Gastroesophageal sphincter (tissue), 4 donors: ENCODE data around the gene MCF2L2. TPM values are rescaled to one million over a fixed set of nuclear protein-coding genes. Genes with fewer than 3 reads are reported as not detected.

ENCODE experiments used
- ATAC-seq: fragments of 150-250 bp; one replicate; pipeline ENCODE4 v1.9.1; 2016; ENCODE audit warnings: mild to moderate bottlenecking, moderate library complexity
- H3K27ac ChIP-seq, 4 donors: fragments of 200-600 bp; sonication (generic) in 3 of 4; 1 replicate in 3 of 4; 2 replicates in 1 of 4; pipeline ENCODE4 v1.5.1; 2016 to 2019
- H3K27me3 ChIP-seq: fragments of 200-600 bp; sonication (generic); one replicate; pipeline ENCODE4 v1.5.1; 2019
- H3K36me3 ChIP-seq, 2 donors: fragments of 200-600 bp; sonication (generic); one replicate each; pipeline ENCODE4 v1.5.1; 2019; ENCODE audit warnings: control low read depth in 1 of 2
- H3K4me1 ChIP-seq, 3 donors: fragments of 200-600 bp; sonication (generic); 1 replicate in 2 of 3; 2 replicates in 1 of 3; pipeline ENCODE4 v1.5.1; 2016 to 2019; ENCODE audit warnings: control low read depth in 2 of 3
- H3K4me3 ChIP-seq, 2 donors: fragments of 200-600 bp; sonication (generic); one replicate each; pipeline ENCODE4 v1.5.1; 2019; ENCODE audit warnings: mild to moderate bottlenecking in 1 of 2, moderate library complexity in 1 of 2
- H3K9me3 ChIP-seq, 3 donors: fragments of 200-600 bp; sonication (generic); one replicate each; pipeline ENCODE4 v1.5.1; 2017 to 2019; ENCODE audit warnings: control low read depth in 2 of 3
- EP300 ChIP-seq: sonication (generic); formaldehyde crosslinking; IDR thresholded peaks from one replicate; pipeline ENCODE4 v1.6.1; 2017; ENCODE audit warnings: antibody characterized with exemption, mild to moderate bottlenecking
- POLR2A ChIP-seq, 2 donors: fragments of 450-650 bp; IDR thresholded peaks; one replicate each; pipeline ENCODE4 v1.6.1; 2017; ENCODE audit warnings: antibody characterized with exemption in 2 of 2, mild to moderate bottlenecking in 2 of 2, moderate library complexity in 1 of 2
- POLR2AphosphoS5 ChIP-seq: sonication (generic); formaldehyde crosslinking; IDR thresholded peaks from one replicate; pipeline ENCODE4 v1.6.1; 2017; ENCODE audit warnings: antibody characterized with exemption
- WGBS, 2 donors: methylation state at CpG; one replicate each; pipeline ENCODE4 v1.1.5; 2018; ENCODE audit warnings: low coverage in 1 of 2; 5-methylcytosine and 5-hydroxymethylcytosine counted together
- total RNA-seq, 4 donors: library from RNA; depleted of rRNA; stranded (reverse); fragments of >200 nt; gene quantifications; one replicate each; pipeline ENCODE4 v1.1.0, GENCODE V29; 2016
- TF ChIP-seq, protein P1 (sequence below), 4 experiments: fragments of 200-600 bp in 2 of 4; fragments of 450-650 bp in 2 of 4; sonication (generic) in 1 of 4; IDR thresholded peaks; one replicate each; pipeline ENCODE4 v1.5.1; 2017 to 2019; ENCODE audit warnings: antibody characterized with exemption in 4 of 4, mild to moderate bottlenecking in 2 of 4, moderate library complexity in 2 of 4

Gene MCF2L2
- total RNA-seq, 4 donors from 2014 or later: 0.67 to 4.0 (median 2.7) TPM

DNA sequence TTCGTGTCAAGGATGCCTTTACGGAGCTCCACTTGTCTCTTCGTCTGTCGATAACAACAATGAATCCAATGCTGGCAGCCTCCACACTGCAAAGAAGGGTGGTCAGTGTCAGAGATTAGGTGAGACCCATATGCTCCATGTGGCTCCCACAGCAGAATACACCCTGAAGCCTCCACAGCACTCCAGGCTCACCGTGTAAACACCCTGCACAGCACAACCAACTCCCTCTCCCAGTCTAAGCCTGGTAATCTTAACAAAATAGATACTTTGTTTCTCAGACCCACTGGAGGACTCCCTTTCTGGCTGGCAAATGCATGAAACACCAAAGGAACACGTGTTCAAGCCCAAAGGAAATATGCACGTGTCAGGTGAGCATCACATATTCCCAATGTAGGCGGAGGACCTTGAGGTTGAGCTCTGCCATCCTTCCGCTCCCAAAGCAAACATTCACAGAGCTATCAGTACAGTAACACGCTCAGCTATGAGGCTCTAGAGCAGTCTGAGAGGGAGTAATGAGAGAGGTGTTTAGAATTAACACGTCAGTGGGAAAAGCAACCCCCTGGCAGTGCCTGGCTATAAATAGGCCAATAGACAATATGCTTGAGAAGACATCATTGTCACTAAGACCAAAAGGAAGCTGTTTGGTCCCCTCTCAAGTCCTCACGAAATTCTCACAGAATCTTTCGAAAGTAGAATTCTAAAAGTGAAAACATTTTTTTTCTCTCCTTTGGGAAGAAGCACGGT lies 86.7 kb downstream of the MCF2L2 start:
- ATAC-seq: no peak
- Histone ChIP-seq H3K4me1 (no peaks in the 10 kb centered on the region), H3K27me3 (no peaks in the 10 kb centered on the region), H3K36me3 (no peaks in the 10 kb centered on the region), H3K27ac (no peak overlapping the region), H3K9me3 (peaks cover 0 to 9% (median 0%) of the 10 kb centered on the region in 3 donors), H3K4me3 (no peak overlapping the region)
- WGBS, 2 donors: 67 to 74% methylated on average over 6 to 13 of the region's 14 CpGs
- TF ChIP-seq POLR2A (IDR thresholded peaks at IDR 0.05): no peak
- TF ChIP-seq POLR2AphosphoS5: no peak
- TF ChIP-seq, protein P1, sequence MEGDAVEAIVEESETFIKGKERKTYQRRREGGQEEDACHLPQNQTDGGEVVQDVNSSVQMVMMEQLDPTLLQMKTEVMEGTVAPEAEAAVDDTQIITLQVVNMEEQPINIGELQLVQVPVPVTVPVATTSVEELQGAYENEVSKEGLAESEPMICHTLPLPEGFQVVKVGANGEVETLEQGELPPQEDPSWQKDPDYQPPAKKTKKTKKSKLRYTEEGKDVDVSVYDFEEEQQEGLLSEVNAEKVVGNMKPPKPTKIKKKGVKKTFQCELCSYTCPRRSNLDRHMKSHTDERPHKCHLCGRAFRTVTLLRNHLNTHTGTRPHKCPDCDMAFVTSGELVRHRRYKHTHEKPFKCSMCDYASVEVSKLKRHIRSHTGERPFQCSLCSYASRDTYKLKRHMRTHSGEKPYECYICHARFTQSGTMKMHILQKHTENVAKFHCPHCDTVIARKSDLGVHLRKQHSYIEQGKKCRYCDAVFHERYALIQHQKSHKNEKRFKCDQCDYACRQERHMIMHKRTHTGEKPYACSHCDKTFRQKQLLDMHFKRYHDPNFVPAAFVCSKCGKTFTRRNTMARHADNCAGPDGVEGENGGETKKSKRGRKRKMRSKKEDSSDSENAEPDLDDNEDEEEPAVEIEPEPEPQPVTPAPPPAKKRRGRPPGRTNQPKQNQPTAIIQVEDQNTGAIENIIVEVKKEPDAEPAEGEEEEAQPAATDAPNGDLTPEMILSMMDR (IDR thresholded peaks at IDR 0.05): no peak
- TF ChIP-seq EP300: no peak

DNA sequence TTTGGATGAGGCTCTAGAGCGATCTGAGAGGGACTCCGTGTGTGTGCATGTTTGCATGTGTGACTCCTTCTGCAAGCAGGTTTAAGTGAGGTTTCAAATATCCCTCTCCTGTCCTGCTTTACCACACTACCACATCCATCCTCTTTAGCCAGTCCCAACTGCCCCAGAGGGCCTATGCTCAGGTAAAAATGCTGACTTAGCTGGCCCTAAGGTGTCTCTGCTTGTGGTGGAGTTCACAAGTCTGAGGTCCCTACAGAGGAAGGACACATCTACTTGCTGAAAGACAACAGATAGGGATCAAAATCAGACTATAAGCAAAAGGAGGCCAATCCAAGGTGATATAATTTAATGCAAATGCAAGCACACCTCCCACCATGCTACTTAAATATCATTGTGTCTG lies 88.2 kb downstream of the MCF2L2 start:
- H3K4me3 ChIP-seq: no peak overlapping the region
- H3K4me1 ChIP-seq: no peaks in the 10 kb centered on the region
- H3K27ac ChIP-seq: no peak overlapping the region
- no peak for TF ChIP-seq POLR2AphosphoS5
- no peak for TF ChIP-seq POLR2A (IDR thresholded peaks at IDR 0.05)
- TF ChIP-seq, protein P1 (IDR thresholded peaks at IDR 0.05): no peak
- no peak for TF ChIP-seq EP300
- ATAC-seq: no peak
- peaks cover 0 to 3% (median 0%) of the 10 kb centered on the region in 3 donors for H3K9me3 ChIP-seq
- H3K36me3 ChIP-seq: no peaks in the 10 kb centered on the region
- no peaks in the 10 kb centered on the region for H3K27me3 ChIP-seq
- WGBS, 2 donors: 91 to 92% methylated on average over 2 of the region's 2 CpGs

DNA sequence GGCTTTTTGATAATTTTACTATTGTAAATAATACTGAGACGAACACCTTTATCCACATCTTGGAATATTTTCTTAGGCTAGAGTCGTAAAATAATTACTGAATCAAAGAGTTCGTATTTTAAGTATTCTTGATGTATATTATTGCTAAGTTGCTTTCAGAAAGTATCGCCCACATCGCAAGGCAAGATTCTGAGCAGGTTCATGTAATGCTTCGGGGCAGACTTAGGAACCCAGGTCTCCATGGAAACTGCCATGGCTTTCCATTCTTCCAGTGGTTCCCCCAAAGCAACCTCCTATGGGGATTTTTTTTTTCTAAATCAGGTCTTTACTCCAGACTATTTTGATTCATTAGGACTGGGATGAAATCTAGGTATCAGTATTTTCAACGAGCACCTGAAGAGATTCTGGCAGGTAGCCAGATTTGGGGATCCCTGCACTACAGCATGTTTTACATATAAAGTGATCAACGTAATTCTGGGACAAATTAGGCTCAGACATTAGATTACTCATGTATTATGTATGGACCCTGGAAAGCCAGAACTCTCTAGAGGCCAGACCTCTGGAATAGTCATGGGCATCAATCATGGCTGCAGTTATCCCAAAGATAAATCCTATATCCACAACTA lies 88.8 kb downstream of the MCF2L2 start:
- Histone ChIP-seq H3K9me3 (no peaks in the 10 kb centered on the region), H3K27me3 (no peaks in the 10 kb centered on the region), H3K4me3 (no peak overlapping the region), H3K27ac (no peak overlapping the region), H3K36me3 (no peaks in the 10 kb centered on the region), H3K4me1 (no peaks in the 10 kb centered on the region)
- 87% methylated on average over 7 to 8 of the region's 8 CpGs for WGBS, 2 donors
- no peak for ATAC-seq
- TF ChIP-seq POLR2AphosphoS5 (no peak), EP300 (no peak), POLR2A (IDR thresholded peaks at IDR 0.05) (no peak)
- TF ChIP-seq, protein P1 (IDR thresholded peaks at IDR 0.05): no peak

DNA sequence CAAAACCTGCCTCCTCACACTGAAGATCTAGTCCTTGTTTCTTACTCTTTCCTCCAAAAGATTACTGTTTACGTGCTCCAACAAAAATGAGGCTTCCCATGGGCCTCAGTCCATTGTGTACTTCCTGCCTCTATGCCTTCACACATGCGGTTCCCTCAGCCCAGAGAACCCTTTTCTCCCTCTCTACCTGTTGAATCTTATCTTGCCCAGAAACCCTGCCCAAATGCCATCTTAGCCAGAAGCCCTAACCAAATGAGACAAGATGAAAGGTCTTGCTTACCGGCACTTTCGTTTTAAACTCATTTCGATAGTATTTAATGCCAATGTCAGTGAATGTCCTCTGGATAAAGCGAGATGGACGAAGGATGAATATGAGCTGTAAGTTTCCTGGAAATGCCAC lies 89.9 kb downstream of the MCF2L2 start:
- Histone ChIP-seq H3K9me3 (no peaks in the 10 kb centered on the region), H3K36me3 (no peaks in the 10 kb centered on the region), H3K27me3 (no peaks in the 10 kb centered on the region), H3K4me1 (no peaks in the 10 kb centered on the region), H3K27ac (no peak overlapping the region), H3K4me3 (no peak overlapping the region)
- WGBS, 2 donors: 88 to 95% methylated on average over 5 to 7 of the region's 7 CpGs
- TF ChIP-seq EP300 (no peak), POLR2AphosphoS5 (no peak), POLR2A (IDR thresholded peaks at IDR 0.05) (no peak)
- TF ChIP-seq, protein P1 (IDR thresholded peaks at IDR 0.05): no peak
- ATAC-seq: no peak

DNA sequence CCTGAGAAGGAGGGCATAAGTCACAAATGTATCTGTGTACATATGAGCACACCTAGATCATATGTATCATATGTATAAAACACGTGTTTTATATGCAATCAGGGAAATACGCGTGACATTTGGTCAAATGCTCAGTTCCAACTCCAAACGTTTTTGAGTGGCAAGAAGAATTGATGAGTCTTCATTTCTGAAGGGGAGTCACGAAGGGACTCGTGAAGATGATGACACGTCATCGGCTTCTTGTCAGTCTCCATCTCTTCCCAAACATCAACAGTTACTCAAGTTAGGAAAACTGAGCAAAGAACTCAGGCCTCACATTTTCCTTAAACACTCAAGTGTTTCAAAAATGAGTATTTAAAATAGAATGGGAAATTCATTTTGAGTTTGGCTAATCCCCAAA lies 95.9 kb downstream of the MCF2L2 start:
- WGBS, 2 donors: 73 to 89% methylated on average over 8 of the region's 8 CpGs

More for the DNA sequence above, 95.9 kb downstream of the MCF2L2 start:
- no peaks in the 10 kb centered on the region for H3K36me3 ChIP-seq
- no peak overlapping the region for H3K4me3 ChIP-seq
- no peak for ATAC-seq
- H3K4me1 ChIP-seq: no peaks in the 10 kb centered on the region
- TF ChIP-seq EP300 (no peak), POLR2A (IDR thresholded peaks at IDR 0.05) (no peak), POLR2AphosphoS5 (no peak)
- TF ChIP-seq, protein P1 (IDR thresholded peaks at IDR 0.05): no peak
- H3K27me3 ChIP-seq: no peaks in the 10 kb centered on the region
- H3K27ac ChIP-seq: no peak overlapping the region
- no peaks in the 10 kb centered on the region for H3K9me3 ChIP-seq
